ENCODE measurements around the gene ESM1.

The ESM1 gene

DNA sequence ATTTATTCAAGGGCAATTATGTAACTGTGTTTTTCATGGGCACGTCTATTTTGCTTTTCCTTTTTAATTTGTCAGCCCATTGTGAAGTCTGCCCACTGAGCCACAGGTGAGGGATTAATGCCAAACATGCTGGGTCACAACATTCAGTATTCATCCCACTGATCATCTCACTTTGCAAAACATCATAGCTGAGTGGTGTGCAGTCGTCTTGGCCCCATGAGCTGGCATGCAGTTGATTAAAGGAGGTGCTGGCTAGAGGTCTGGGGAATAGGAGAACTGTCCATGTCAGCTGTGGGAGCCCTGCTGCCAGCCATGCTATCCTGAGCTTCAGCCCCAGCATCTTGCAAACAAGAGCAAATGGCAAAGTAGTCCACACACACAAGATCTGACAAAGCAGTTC is 11.7 kb upstream of the ESM1 start:
- TF ChIP-seq JUND (IDR thresholded peaks at IDR 0.05; ENCODE audit: low read depth), result no peak
- in situ Hi-C loops (cut with HindIII; ENCODE audit: low pct_unique_long_range_greater_than_20kb, low sequenced_read_pairs), result no loop called here
- DNase-seq (ENCODE audit: low read depth in 1 of 2, low spot score in 1 of 2), result no peak

DNA sequence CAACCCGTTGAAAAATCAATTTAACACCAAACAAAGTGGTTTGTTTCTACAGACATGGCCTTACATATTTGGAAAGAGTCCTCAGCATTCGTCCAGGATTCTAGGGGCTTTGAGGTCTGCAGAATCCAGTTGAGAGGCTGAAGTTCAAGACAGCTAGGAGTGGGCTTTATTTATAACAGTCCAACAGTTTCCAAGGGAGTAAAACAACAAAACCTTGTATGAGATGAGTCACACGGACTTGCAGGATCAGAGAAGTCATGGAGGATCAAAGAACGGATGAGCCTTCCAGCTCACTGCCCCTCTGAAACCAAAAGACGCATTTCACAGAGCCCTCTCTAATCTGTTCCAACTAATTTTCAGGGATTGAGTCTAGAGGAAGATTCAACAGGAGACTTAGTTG is 11.1 kb upstream of the ESM1 start:
- no peak for DNase-seq (ENCODE audit: low read depth in 1 of 2, low spot score in 1 of 2)
- in situ Hi-C loops (cut with HindIII; ENCODE audit: low pct_unique_long_range_greater_than_20kb, low sequenced_read_pairs), result no loop called here

DNA sequence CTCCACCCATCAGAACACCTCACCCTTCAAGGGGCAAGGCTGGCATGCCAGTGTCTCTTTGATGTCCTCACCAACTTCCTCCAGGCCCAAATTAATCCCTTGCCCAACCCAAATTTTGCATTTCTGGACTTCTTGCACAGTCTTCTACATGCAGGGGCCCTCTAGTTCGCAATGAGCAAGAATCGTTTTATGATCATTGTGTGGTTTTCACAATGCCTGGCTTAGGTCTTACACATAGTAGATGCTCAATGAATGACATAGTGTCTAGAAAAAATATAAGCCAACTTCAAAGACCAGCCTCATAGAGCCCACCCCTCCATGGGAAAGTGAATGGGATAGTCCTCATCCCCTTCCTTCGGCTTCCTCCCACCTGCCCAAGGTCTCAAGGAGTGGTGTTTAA is 9.8 kb upstream of the ESM1 start:
- DNase-seq (ENCODE audit: low read depth in 1 of 2, low spot score in 1 of 2), result no peak
- TF ChIP-seq JUND (IDR thresholded peaks at IDR 0.05; ENCODE audit: low read depth), result no peak
- in situ Hi-C loops (cut with HindIII; ENCODE audit: low pct_unique_long_range_greater_than_20kb, low sequenced_read_pairs), result no loop called here

More for the DNA sequence above, 11.1 kb upstream of the ESM1 start:
- no peak for TF ChIP-seq JUND (IDR thresholded peaks at IDR 0.05; ENCODE audit: low read depth)

DNA sequence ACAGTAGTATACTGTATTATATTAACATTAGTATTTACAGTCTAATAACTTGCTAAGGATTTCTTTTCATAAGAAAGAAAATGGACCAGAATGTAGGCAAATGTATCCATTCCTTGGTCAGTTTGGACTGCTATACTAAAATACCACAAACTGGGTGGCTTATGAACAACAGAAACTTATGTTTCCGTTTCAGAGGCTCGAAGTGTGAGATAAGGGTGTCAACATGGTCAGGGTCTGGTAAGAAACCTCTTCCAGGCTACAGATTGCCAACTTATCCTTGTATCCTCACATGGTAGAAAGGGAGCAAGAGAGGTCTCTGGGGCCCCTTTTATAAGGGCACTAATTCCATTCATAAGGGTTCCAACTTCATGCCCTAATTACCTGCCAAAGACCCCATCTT is 9.2 kb upstream of the ESM1 start:
- TF ChIP-seq JUND (IDR thresholded peaks at IDR 0.05; ENCODE audit: low read depth), result no peak
- no peak for DNase-seq (ENCODE audit: low read depth in 1 of 2, low spot score in 1 of 2)
- in situ Hi-C loops (cut with HindIII; ENCODE audit: low pct_unique_long_range_greater_than_20kb, low sequenced_read_pairs), result no loop called here

DNA sequence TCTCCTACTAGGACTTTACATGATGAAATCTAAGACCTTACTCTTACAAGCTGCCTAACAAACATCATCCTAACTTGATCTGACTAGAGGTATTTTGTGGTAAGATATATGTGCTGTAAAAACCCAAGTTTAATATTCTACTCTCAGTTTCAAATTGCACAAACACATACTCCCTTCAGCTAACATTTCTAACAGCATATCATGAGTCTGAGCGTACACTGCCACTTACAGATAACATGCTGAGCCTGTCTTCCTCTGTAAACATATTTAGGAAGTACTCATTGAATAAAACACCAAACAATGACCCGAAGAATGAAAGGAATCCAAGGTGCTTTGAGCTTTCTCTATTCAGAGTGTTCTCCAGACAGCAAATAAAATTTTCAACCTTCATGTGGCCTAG is 7.9 kb upstream of the ESM1 start:
- in situ Hi-C loops (cut with HindIII; ENCODE audit: low pct_unique_long_range_greater_than_20kb, low sequenced_read_pairs), result no loop called here
- no peak for TF ChIP-seq JUND (IDR thresholded peaks at IDR 0.05; ENCODE audit: low read depth)
- peak in 1 of 2 experiments; percentile 16 for DNase-seq (ENCODE audit: low read depth in 1 of 2, low spot score in 1 of 2)

DNA sequence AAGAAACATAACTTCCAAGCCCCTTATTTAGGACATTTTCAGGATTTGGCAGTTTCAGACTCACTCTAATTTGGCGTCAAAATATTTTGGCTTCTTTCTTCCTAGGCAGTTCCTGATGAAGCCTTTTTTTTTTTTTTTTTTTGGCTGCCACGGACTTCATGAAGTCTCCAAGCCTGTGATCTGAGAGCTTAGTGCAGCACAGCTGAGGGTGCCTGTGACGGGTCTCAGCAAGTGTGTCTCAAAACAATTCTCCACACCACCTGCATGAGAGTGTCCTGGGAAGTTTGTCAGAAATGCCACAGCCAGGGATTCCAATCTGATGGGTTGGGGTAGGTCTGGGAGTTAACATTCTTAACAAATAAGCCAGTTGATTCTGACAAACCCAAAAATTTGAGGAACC is 6.0 kb upstream of the ESM1 start:
- no peak for DNase-seq (ENCODE audit: low read depth in 1 of 2, low spot score in 1 of 2)
- in situ Hi-C loops (cut with HindIII; ENCODE audit: low pct_unique_long_range_greater_than_20kb, low sequenced_read_pairs), result no loop called here
- TF ChIP-seq JUND (IDR thresholded peaks at IDR 0.05; ENCODE audit: low read depth), result no peak

DNA sequence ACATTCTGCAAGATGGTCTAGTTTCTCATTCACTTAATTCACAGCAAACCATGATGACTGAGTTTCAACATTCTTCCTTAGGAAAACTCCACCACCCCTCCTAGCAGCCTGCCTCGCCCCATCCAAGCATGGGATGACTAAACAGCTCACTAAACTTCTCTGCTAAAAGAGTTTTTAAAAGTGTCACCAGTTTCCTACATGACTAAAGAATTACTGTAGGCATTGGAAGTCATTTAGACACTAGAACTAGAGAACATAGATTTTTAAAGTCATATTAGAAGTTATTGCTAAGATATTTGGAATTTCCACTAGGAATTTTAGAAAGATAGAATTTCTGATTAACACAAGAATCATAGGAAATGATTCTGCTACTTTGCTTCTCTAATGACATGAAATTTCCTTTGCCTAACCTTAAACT is 5.5 kb upstream of the ESM1 start:
- no peak for DNase-seq (ENCODE audit: low read depth in 1 of 2, low spot score in 1 of 2)
- no peak for TF ChIP-seq JUND (IDR thresholded peaks at IDR 0.05; ENCODE audit: low read depth)
- in situ Hi-C loops (cut with HindIII; ENCODE audit: low pct_unique_long_range_greater_than_20kb, low sequenced_read_pairs), result no loop called here

DNA sequence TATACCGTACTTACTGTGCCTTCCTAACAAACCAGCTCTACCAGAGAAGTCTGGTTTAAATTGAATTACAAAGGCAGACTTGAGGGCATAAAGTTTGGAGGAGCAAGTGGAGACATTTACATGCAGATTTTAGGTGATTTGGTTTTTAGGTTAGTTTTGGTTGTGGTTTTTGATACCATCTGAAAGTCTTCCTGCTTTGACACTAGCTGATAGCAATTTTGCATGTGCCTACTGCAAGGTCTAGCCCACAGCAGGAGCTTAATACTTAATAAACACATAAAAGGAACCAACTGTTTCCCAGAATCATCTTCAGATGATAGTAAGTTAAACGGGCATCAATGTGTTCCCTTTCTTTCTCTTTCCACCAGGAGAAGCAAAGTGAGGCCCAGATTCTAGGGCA is 3.4 kb upstream of the ESM1 start:
- DNase-seq (ENCODE audit: low read depth in 1 of 2, low spot score in 1 of 2), result no peak
- in situ Hi-C loops (cut with HindIII; ENCODE audit: low pct_unique_long_range_greater_than_20kb, low sequenced_read_pairs), result no loop called here
- TF ChIP-seq JUND (IDR thresholded peaks at IDR 0.05; ENCODE audit: low read depth), result no peak

DNA sequence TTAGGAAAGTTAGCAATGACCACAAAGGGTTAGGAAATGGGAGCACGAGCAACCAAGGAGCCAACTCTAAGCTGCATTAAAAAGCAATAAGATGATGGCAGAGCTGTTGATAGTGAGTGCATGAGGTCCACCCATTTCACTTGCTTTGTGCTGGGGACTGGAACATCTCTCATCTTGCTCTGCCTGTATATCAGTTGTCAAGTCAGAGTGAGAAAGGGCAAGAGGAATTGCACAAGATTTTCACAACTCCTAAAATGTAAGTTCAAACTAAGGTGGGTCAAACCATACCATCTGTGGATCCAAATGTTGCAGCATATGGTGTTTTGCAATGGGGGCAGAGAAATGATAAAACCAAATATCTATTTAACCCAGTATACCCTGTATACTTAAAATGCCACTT is 2.8 kb upstream of the ESM1 start:
- in situ Hi-C loops (cut with HindIII; ENCODE audit: low pct_unique_long_range_greater_than_20kb, low sequenced_read_pairs), result no loop called here
- TF ChIP-seq JUND (IDR thresholded peaks at IDR 0.05; ENCODE audit: low read depth), result no peak
- no peak for DNase-seq (ENCODE audit: low read depth in 1 of 2, low spot score in 1 of 2)

DNA sequence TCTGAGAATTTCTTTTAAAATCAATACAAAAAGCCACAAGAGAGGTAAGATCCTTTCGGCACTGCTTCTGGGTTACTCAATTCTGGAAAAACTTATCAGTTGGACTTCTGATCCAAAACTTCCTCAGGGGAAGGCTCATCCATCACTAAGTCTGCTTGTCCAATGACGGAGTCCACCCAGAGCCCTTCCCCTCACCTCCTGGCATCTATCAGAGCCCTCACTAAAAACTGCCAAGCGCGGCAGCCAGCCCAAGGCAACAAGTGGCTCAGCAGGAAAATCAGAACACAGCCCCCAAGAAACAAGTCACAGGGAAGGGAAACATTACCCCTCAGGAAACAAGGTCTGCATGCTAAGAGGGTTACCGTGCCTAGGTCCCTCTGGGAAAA is 869 bp upstream of the ESM1 start:
- no peak for DNase-seq (ENCODE audit: low read depth in 1 of 2, low spot score in 1 of 2)
- in situ Hi-C loops (cut with HindIII; ENCODE audit: low pct_unique_long_range_greater_than_20kb, low sequenced_read_pairs), result no loop called here
- TF ChIP-seq JUND (IDR thresholded peaks at IDR 0.05; ENCODE audit: low read depth), result no peak

DNA sequence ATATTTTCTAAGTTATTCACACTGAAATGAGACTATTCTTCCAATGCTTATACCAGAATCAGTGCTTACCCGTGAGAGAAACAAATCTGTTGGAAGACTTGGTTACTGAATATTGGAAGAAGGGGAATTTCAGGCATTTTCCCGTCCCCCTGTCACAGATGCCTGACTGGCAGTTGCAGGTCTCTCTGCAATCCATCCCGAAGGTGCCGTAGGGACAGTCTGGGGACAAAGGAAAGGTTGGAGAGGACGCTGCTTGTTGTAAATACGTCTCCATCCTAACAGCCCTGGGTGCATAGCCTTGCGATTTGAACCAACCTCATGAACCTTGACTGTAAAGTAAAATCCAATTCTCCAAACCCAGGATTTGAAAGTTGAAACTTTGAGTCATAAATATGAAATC is 3.5 kb downstream of the ESM1 start:
- TF ChIP-seq JUND (IDR thresholded peaks at IDR 0.05; ENCODE audit: low read depth), result no peak
- DNase-seq (ENCODE audit: low read depth in 1 of 2, low spot score in 1 of 2), result no peak
- in situ Hi-C loops (cut with HindIII; ENCODE audit: low pct_unique_long_range_greater_than_20kb, low sequenced_read_pairs), result no loop called here

DNA sequence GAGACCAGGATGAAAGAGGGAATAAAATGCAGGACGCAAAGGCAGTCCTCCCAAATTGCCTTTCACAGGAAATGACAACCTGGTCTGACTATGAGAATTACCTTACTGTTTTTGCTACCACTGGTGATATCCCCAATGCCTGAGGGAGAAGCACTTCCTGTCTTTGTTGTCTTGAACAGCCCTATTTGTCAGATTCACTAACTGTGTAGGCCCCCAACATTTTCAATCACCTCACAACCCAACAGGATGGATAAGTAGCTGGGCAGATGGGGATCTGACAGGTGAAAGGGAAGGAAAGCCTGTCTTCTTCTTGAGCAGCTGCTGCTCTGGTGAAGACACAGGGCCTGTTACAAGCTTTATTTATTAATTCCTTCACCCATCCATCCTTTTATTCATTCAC is 9.7 kb downstream of the ESM1 start:
- no peak for TF ChIP-seq JUND (IDR thresholded peaks at IDR 0.05; ENCODE audit: low read depth)
- no peak for DNase-seq (ENCODE audit: low read depth in 1 of 2, low spot score in 1 of 2)
- in situ Hi-C loops (cut with HindIII; ENCODE audit: low pct_unique_long_range_greater_than_20kb, low sequenced_read_pairs), result no loop called here

DNA sequence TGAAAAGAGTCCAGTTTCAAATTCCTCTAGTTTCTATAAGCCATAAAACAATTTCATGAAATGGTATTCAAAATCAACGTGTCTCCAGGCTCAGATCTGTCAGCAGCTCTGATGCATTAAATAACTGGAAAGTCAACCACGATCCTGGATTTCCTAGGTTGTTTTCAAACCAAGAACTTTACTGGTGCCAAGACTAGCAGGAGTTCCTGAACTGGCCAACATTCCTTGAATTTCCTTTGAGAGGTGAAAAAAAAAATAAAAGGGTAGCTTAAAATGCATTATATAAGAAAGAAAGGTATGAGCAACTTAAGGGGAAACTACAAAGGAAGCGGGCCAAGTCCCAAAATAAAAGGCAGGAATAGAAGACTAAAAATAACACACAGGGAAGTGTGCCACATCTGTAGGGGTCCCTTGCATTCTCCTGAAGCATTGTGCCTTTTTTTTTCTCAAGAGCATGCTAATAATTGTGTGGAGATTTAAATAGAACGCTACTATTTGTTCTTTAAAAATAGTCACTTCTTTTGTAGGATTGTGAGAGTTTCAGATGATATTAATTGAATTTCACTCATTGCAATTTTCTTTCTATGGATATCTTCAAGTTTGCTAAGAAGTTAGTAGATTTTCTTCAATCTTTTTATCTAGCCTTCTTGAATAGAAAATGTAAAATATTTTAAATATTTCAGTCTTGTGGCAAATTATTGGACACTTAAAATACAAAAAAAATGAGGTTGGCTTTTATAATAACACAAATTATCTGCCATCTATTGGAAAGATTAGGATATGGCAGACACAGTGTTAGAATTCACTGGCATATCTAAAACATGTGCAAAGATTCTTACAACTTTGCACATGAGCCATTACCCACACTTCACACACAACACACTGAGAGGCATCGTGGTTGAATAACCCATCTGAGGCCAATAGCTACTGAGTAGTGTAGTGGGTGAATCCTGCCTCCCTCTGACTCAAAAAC is 15.3 kb downstream of the ESM1 start:
- TF ChIP-seq JUND (IDR thresholded peaks at IDR 0.05; ENCODE audit: low read depth), result no peak
- in situ Hi-C loops (cut with HindIII; ENCODE audit: low pct_unique_long_range_greater_than_20kb, low sequenced_read_pairs), result no loop called here
- DNase-seq (ENCODE audit: low read depth in 1 of 2, low spot score in 1 of 2), result no peak

DNA sequence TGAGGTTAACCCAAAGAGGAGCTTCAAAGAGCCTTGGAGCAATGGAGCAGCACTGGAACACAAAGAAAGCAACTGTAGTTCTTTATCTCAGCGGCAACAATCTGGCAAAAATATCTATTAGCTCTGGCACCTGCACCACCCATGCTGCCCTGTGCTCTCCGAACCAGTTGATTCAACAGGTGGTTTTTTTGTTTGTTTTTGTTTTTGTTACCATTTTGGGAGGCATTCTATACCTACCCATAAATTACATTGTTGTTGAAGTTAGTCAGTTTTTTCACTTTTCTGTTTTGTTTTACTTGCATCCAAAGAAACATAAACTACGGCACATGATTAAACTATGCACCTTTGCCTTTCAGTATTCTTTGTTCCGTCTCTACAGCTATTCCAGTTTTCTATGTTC is 16.2 kb downstream of the ESM1 start:
- in situ Hi-C loops (cut with HindIII; ENCODE audit: low pct_unique_long_range_greater_than_20kb, low sequenced_read_pairs), result no loop called here
- DNase-seq (ENCODE audit: low read depth in 1 of 2, low spot score in 1 of 2), result no peak
- TF ChIP-seq JUND (IDR thresholded peaks at IDR 0.05; ENCODE audit: low read depth), result no peak
